Smooth muscle cell (in vitro differentiated cells): ENCODE measurements around the gene PPP2R2B. TPM values are rescaled to one million over a fixed set of nuclear protein-coding genes. Genes with fewer than 3 reads are reported as not detected.

Experiments
- DNase-seq: peaks from one replicate; lab custom pipeline; 2025; ENCODE audit not compliant: unreplicated experiment; lab: John Stamatoyannopoulos, UW
- H2AFZ ChIP-seq: fragments of 200-600 bp; sonication (generic); 2 replicates; pipeline ENCODE4 v1.6.0; 2016; ENCODE audit warnings: antibody characterized with exemption, low read depth, mild to moderate bottlenecking
- H3F3A ChIP-seq: fragments of 200-600 bp; sonication (generic); 2 replicates; pipeline ENCODE4 v1.6.0; 2017; ENCODE audit warnings: antibody characterized with exemption, low read depth
- H3K27ac ChIP-seq: fragments of 200-600 bp; sonication (generic); 2 replicates; pipeline ENCODE4 v1.5.1; 2016; ENCODE audit warnings: low read depth, mild to moderate bottlenecking
- H3K27me3 ChIP-seq: fragments of 200-600 bp; sonication (generic); 2 replicates; pipeline ENCODE4 v1.6.1; 2016; ENCODE audit warnings: low read depth, mild to moderate bottlenecking
- H3K36me3 ChIP-seq: fragments of 200-600 bp; sonication (generic); 2 replicates; pipeline ENCODE4 v1.5.1; 2016; ENCODE audit warnings: low read depth
- H3K4me1 ChIP-seq: fragments of 200-600 bp; sonication (generic); 2 replicates; pipeline ENCODE4 v1.5.1; 2016; ENCODE audit warnings: low read depth
- H3K4me2 ChIP-seq: fragments of 200-600 bp; sonication (generic); 2 replicates; pipeline ENCODE4 v1.6.0; 2016; ENCODE audit warnings: mild to moderate bottlenecking
- H3K4me3 ChIP-seq: fragments of 200-600 bp; sonication (generic); 2 replicates; pipeline ENCODE4 v1.5.1; 2016; ENCODE audit warnings: mild to moderate bottlenecking
- H3K79me2 ChIP-seq: fragments of 200-600 bp; sonication (generic); 2 replicates; pipeline ENCODE4 v1.6.0; 2016; ENCODE audit warnings: low read depth, mild to moderate bottlenecking
- H3K9ac ChIP-seq: fragments of 200-600 bp; sonication (generic); 2 replicates; pipeline ENCODE4 v1.6.0; 2016; ENCODE audit warnings: low read depth
- H3K9me3 ChIP-seq: fragments of 200-600 bp; sonication (generic); replicated peaks from 2 replicates; pipeline ENCODE4 v1.5.1; 2016; ENCODE audit warnings: low read depth
- H4K20me1 ChIP-seq: fragments of 200-600 bp; sonication (generic); 2 replicates; pipeline ENCODE4 v1.6.0; 2016; ENCODE audit warnings: low read depth
- WGBS: methylation state at CpG from one replicate; pipeline ENCODE4 v1.1.7; 2016; ENCODE audit warnings: low lambda C conversion rate; 5-methylcytosine and 5-hydroxymethylcytosine counted together
- polyA plus RNA-seq: library from polyadenylated mRNA; unstranded; fragments of >200 nt; fragmentation: Nextera tagmentation; extraction: Ambion mirVana; gene quantifications from 2 replicates; pipeline ENCODE4 v1.2.1, GENCODE V29; 2016
- total RNA-seq: library from RNA; depleted of rRNA; stranded (reverse); fragments of >200 nt; gene quantifications from 2 replicates; pipeline ENCODE4 v1.2.3, GENCODE V29; 2014
- TF ChIP-seq, protein P1 (sequence below): fragments of 200-600 bp; sonication (generic); IDR thresholded peaks from 2 replicates; pipeline ENCODE4 v1.5.1; 2017; ENCODE audit warnings: borderline replicate concordance, mild to moderate bottlenecking, antibody characterized with exemption; ENCODE audit not compliant: insufficient read depth, poor library complexity, severe bottlenecking

The PPP2R2B gene
- total and polyA plus RNA-seq, 2 experiments from 2014 or later: 0.89 to 2.2 TPM

DNA sequence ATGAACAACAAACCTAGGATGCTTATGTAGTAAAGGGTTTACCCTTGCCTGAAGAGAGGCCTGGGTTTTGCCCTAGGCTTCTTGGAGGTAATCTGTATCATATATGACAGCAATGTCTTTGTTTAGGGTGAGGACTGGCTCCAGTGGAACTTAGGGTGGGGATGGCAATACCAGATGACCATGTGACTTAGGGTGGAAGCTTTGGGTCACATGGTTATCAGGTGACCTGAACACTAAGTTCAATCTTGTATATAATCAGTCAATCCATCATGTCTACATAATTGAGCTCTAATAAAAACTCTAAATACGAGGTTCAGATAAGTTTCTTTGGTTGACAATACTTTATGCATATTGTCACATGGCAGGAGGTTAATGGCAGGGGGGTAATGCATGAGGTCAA lies 10.6 kb upstream of the PPP2R2B start:
- no peaks in the 10 kb centered on the region for H3K27me3 ChIP-seq

DNA sequence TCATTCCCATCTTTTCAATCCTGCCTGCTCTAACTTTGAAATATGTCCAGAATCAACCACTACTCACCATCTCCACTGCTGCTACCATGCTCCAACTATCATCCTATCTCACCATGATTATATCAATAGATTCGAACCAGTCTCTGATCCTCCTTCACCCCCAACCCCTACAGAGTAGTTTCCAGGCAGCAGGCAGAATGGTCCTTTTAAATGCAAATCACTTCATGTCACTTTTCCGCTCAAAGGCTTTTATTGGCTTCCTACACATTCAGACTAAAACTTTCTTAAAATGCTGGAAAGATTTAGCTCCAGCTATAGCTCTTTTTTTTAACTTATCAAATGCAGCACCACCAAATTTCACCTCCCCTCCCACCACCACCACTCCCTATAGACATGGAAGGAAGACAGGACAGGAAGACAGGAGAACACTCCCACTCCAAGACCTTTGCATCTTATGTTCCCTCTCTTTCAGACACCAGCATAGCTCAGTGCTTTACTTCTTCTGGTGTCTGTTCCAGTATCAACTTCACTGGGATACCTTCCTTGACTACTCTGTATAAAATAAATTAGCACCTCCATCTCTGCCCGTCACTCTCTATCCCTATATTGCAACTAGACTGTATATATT lies 9.9 kb upstream of the PPP2R2B start:
- no peaks in the 10 kb centered on the region for H3K27me3 ChIP-seq
- no peaks in the 10 kb centered on the region for H3K9me3 ChIP-seq
- H3K4me2 ChIP-seq: no peak overlapping the region
- H2AFZ ChIP-seq: peak overlapping the region; percentile 21
- H3K36me3 ChIP-seq: no peaks in the 10 kb centered on the region
- TF ChIP-seq, protein P1, sequence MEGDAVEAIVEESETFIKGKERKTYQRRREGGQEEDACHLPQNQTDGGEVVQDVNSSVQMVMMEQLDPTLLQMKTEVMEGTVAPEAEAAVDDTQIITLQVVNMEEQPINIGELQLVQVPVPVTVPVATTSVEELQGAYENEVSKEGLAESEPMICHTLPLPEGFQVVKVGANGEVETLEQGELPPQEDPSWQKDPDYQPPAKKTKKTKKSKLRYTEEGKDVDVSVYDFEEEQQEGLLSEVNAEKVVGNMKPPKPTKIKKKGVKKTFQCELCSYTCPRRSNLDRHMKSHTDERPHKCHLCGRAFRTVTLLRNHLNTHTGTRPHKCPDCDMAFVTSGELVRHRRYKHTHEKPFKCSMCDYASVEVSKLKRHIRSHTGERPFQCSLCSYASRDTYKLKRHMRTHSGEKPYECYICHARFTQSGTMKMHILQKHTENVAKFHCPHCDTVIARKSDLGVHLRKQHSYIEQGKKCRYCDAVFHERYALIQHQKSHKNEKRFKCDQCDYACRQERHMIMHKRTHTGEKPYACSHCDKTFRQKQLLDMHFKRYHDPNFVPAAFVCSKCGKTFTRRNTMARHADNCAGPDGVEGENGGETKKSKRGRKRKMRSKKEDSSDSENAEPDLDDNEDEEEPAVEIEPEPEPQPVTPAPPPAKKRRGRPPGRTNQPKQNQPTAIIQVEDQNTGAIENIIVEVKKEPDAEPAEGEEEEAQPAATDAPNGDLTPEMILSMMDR: no peak
- peaks cover 7% of the 10 kb centered on the region for H3F3A ChIP-seq
- 58% methylated on average over 3 of the region's 3 CpGs for WGBS
- H3K9ac ChIP-seq: no peak overlapping the region
- H3K4me1 ChIP-seq: peaks cover 6% of the 10 kb centered on the region
- H3K79me2 ChIP-seq: no peaks in the 10 kb centered on the region
- H3K27ac ChIP-seq: no peak overlapping the region
- H3K4me3 ChIP-seq: no peak overlapping the region
- H4K20me1 ChIP-seq: no peaks in the 10 kb centered on the region
- no peak for DNase-seq

More for the DNA sequence above, 10.6 kb upstream of the PPP2R2B start:
- 76% methylated on average over 1 of the region's 1 CpG for WGBS
- no peak for DNase-seq
- Histone ChIP-seq H3K9ac (no peak overlapping the region), H3K36me3 (no peaks in the 10 kb centered on the region), H3K4me1 (peaks cover 6% of the 10 kb centered on the region), H4K20me1 (no peaks in the 10 kb centered on the region), H2AFZ (no peak overlapping the region), H3K9me3 (no peaks in the 10 kb centered on the region), H3K79me2 (no peaks in the 10 kb centered on the region), H3F3A (peaks cover 7% of the 10 kb centered on the region), H3K4me2 (no peak overlapping the region), H3K27ac (no peak overlapping the region), H3K4me3 (no peak overlapping the region)
- TF ChIP-seq, protein P1: no peak

DNA sequence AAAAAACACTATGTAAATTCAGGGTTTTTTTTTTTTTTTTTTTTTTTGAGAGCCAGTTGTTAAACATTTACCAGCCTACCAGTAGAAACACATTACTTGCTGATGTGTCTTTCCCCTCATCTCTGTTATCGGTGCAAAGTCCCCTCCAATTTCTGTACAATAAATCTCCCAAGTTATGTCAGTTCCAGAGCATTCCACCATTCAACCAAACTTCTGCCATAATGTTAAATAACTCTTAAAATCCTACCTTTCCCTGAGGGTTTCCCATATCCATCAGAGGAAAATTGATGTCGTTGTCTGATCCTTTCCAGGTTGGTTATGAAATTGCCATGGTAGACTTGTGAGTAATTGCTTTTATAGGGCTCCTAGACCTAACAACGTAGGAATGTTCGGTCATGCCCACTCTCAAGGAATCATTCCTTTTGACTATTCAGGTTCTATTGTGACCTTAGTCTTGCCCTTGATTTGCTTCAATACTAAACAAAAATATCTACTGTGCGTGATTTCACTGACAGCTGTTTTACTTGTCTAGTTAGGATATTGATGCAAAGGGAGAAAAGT lies 5.6 kb upstream of the PPP2R2B start:
- H3F3A ChIP-seq: no peaks in the 10 kb centered on the region
- WGBS: 85% methylated on average over 5 of the region's 5 CpGs
- no peak overlapping the region for H3K9ac ChIP-seq
- no peak overlapping the region for H3K4me3 ChIP-seq
- H3K79me2 ChIP-seq: no peaks in the 10 kb centered on the region
- peaks cover 8% of the 10 kb centered on the region for H3K27me3 ChIP-seq
- no peaks in the 10 kb centered on the region for H3K4me1 ChIP-seq
- no peaks in the 10 kb centered on the region for H3K36me3 ChIP-seq
- no peak for DNase-seq
- H3K9me3 ChIP-seq: no peaks in the 10 kb centered on the region
- TF ChIP-seq, protein P1: no peak
- H3K4me2 ChIP-seq: no peak overlapping the region
- H3K27ac ChIP-seq: peak overlapping the region; percentile 53
- no peaks in the 10 kb centered on the region for H4K20me1 ChIP-seq
- no peak overlapping the region for H2AFZ ChIP-seq

DNA sequence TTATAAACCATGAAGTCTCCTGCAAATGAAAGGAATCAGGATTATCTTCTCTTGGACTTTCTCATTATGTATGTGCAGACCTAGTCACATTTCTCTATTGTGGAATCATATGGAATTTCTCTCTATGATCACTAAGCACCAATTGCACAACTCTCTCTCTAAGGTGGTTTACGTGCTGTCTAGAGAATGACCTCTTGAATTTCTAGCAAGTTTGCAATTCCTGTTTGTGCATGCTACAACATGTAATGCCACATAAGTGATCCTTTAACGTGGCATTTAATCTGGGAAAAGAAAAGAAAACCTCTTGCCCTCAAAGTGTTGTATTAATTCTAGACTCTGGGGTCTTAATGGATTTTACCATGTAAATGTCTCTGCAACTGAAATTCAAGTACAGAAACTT lies 5.0 kb upstream of the PPP2R2B start:
- peaks cover 12% of the 10 kb centered on the region for H3K27me3 ChIP-seq
- 66% methylated on average over 2 of the region's 2 CpGs for WGBS
- peak overlapping the region; percentile 53 for H3K27ac ChIP-seq

More for the DNA sequence above, 5.0 kb upstream of the PPP2R2B start:
- Histone ChIP-seq H3K4me3 (no peak overlapping the region), H3K79me2 (no peaks in the 10 kb centered on the region), H3K9ac (no peak overlapping the region), H3K36me3 (no peaks in the 10 kb centered on the region), H3F3A (no peaks in the 10 kb centered on the region), H4K20me1 (no peaks in the 10 kb centered on the region), H3K4me1 (no peaks in the 10 kb centered on the region), H2AFZ (no peak overlapping the region), H3K4me2 (no peak overlapping the region), H3K9me3 (no peaks in the 10 kb centered on the region)
- DNase-seq: no peak
- TF ChIP-seq, protein P1: no peak
